DMS114 treated with DMSO at 0.1 percent for 48 hours (cell line): Measurements from ENCODE around the gene GABRA5.
"Not testable (repeated sequence)": the region's sequence is repeated elsewhere in the genome, so short reads cannot be mapped to it uniquely, and the experiment has no call there.

Source experiments
- DNase-seq: peaks from one replicate; lab custom pipeline; 2025; ENCODE audit not compliant: unreplicated experiment; lab: John Stamatoyannopoulos, UW

The GABRA5 gene

DNA sequence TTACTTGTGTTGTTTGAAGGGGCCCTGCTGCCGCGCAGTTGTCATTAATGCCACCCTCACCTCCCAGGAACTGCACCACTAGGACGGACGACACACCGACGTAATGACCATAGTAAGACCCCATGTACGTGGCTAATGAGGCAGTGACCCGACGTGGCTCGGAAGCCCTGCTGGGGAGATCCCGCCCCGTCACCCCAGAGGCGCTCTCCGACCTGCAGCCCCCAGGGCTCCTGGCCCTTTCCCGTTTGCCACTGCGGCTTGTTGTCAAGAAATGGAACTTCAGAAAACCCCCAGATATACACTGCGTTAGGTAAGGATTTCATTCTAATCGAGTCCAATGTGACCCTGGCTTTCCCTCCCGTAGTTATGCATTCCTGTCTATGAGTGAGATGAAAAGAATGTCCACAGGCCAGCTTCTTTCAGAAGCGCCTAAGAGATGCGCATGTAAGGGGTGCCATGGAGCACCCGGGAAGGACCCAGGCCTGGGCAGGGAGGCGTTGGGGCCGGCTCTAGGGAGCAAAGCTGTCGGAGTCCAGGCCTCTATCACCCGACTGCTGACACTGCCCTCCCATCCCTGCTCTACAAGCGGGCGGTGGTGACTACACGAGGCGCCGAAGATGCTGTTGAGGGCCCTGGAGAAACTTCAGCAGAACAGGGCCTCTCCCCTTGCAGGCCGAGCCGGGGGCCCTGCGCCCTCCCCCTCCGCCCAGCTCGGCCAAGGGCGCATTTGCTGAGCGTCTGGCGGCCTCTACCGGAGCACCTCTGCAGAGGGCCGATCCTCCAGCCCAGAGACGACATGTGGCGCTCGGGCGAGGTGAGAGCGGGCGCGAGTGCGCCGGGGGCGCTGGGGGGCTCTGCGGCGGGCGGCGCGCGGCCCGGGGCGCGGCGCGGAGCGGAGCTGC is at the start of gene GABRA5:
Gene GABRA5 (plus strand): TSS at position 765 of the 902 bp plus-strand sequence. CDS start 2,187 bp downstream, outside the sequence.
- DNase-seq = peak; percentile 68

DNA sequence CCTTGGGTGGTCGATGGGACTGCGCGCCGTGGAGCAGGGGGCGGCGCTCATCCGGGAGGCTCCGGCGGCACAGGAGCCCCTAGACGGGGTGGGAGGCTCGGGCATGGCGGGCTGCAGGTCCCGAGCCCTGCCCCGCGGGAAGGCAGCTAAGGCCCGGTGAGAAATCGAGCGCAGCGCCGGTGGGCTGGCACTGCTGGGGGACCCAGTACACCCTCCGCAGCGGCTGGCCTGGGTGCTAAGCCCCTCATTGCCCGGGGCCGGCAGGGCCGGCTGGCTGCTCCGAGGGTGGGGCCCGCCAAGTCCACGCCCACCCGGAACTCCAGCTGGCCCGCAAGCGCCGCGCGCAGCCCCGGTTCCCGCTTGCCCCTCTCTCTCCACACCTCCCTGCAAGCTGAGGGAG is 35.7 kb upstream of the GABRA5 start:
- DNase-seq = not testable (repeated sequence)

DNA sequence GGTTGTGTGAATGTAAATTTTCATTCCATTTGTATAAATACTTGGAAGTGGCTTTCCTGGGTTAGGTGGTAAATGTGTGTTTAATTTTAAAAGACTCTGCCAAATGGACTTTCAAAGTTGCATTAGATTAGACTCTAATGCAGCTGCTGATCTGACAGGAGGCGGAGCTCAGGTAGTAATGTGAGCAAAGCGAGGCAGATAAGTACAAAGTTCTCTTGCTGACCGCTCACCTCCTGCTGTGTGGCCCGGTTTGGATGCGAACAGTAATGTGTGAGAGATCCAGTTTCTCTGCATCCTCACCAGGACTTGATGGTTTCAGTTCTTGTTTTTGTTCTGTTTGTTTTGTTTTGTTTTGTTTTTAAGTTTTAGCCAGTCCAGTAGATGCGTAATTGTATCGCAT is 34.9 kb upstream of the GABRA5 start:
- no peak for DNase-seq

DNA sequence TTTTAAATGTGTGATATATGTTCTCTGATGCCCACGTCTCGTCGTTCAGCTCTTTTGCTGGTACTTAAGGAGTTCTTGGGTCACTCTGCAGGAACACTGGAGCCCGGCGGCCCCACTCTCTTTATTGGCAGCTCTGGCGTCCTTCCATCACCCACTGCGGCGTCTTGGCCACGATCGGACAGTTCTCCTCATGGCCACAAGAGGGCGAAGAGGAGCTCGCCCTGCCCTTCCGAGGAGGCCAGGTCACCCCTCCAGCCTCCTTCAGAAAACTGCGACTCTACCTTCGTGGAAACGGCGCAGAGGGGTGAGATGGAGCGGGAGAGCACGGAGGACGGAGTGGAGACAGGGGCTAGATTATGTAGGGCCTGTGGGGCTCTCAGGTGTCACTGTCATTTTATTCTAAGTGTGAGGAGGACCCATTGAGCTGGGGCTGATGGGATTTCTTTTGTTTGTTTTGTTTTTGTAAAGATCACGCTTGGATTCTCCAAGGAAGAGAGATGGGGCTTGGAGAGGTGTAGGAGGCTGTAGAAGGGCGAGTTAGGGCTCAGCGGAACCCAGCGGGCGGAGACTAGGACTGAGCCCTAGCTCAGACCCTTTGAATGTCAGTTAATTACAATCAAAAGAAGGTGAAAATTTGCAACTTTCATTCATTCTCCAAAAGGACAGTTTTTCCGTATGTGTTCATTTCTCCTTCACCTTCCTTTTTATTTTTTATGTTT is 28.0 kb upstream of the GABRA5 start:
- no peak for DNase-seq

DNA sequence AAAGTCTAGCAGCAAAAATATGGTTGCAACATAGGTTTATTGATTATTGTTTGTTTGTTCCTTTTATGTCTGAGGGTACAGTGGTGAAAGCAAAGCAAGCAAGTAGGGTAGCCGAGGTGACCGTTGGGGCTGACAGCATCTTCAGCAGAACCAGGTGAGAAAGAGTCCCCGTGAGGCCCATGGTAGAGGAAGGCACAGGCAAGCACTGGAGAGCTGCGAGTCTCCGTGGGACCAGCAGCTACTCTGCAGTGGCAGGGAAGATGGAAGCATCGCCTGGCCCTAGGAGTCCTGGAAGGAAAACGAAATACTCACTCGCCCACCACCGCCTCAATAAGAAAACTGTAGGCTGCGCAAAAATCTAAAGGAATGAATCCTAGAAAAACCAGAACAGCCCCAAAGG is 25.3 kb upstream of the GABRA5 start:
- DNase-seq = no peak

DNA sequence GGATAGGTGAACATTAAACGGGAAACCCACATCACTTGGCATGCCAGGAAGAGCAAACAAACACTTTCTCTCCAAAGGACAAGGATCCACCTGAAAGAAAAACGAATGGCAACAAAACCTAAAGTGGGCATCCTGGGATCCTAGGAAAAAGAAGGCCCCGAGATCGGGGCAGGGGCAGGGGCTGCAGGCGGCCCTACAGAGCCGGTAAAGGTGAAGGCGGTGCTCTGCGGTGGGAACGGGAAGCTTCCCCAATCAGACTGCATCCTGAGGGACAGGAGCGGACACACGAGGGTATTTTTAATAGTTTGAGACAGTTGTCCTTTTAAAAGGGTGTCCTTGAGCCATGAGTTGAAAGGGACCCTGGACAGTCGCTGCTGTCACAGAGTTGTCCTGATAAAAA is 24.9 kb upstream of the GABRA5 start:
- no peak for DNase-seq

DNA sequence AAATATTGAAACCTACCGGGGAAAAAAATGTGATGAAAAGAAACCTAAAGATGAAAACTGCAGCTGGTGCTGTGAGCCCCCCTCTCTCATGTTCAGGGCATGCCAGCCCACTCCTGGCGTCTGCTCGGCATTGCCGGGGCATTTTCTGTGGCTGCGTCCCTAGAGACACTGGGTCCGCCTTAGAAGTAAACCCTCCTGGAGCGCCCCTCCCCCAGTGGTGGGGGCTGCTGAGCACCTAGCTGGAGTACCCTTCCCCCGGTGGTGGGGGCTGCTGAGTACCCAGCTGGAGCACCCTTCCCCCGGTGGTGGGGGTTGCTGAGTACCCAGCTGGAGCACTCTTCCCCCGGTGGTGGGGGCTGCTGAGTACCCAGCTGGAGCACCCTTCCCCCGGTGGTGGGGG is 24.5 kb upstream of the GABRA5 start:
- DNase-seq = no peak

DNA sequence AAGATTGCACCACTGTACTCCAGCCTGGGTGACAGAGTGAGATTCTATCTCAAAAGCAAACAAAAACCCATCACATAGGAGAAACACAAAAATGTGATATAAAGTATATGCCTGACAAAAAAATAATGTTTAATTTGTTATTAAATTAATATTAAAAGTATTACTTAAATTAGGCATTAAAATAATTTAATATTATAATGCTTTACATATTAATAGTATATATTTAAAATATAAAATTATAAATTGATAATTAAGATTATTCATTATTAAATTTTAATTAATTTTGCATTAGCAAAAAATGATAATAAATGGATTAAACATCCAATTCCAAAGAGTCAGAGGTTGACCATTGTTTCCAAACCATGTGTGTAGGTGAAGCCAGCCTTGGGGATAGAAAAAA is 22.0 kb upstream of the GABRA5 start:
- DNase-seq = no peak

DNA sequence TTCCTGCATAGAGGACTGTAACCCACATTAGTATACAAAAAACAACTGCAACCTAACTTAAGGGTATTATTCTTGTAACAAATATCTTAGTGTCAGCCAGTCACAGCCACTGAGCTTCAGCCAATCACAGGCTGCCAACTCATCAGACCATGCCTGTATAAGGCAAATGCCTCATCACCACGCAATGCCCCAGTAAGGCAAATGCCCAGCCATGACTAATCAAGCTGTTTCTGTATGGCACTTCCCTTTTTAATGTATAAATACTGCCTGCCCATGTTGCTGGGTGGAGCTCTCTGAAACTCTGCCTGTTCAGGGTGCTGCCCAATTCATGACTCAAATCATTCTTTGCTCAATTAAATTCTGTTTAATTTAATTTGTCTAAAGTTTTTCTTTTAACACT is 18.4 kb upstream of the GABRA5 start:
- DNase-seq = no peak

DNA sequence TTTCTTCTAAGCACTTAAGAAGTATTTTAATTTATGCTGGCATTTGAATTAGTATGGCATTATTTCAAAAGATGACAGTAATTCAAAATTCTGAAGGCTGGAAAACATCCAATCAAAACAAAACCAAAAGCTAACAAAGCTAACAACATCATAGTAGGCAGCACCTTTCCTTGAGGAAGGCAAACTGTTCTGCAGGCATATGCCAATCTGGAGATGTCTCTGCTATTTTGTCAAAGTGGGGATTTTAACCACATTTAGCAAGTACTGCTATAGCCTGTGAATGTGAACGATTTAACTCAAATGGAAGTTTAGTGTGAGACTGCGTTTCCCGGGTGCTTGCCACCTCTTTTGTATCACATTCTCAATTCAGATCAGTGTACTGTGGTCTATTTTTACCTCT is 16.7 kb upstream of the GABRA5 start:
- DNase-seq = no peak

DNA sequence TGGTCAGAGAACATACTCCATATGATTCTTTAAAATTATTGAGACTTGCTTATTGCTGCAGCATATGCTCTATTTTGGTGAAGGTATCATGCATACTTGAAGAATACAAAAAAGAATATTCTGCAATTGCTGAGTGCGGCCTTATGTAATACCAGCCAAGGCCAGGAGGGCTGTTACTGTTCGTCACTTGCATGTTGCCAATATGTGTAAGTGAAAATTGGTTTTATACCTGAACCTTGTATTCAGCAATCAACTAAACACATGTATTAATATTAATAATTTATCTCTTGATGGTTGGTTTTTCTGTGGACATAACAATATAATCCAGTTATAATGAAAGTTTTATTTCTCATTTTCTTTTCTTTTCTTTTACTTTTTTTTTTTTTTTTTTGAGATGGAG is 13.9 kb upstream of the GABRA5 start:
- DNase-seq = no peak

DNA sequence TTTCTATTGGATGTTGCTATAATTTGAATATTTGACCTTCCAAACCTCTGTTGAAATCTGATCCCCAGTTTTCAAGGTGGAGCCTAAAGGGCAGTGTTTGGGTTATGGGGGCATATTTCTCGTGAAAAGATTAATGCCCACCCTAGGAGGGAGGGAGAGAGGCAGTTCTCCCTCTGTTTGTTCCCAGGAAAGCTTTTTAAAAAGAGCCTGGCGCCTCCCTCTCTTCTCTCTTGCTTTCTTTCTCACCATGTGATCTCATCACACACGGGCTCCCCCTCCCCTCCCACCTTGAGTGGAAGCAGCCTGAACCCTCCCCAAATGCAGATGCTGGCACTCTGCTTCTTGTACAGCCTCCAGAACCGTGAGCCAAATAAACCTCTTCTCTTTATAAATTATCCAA is 12.4 kb upstream of the GABRA5 start:
- no peak for DNase-seq

DNA sequence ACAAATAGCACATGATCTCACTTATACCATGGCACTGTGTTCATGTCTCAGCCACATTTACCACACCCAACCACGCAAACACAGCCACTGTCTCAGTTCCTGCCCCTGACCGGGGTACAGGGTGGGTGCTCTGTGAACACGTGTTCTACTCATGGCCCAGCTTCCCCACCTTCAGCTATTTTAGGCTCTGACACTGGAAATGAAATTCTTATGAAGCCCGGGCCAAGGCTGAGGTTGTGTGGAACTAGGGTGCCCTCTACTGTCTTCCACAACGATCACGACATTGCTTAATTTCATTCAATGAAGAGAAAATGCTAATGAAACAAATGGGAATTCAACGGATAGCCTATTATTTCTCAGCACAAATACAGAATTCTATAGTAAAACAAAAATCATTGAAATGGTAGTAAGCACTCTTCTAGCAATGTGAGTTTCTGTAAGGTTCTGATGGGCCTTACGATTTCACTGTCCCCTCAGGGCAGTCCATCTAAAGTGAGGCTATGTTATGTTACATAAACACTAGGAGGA is 2.1 kb upstream of the GABRA5 start:
- peak; percentile 59 for DNase-seq

DNA sequence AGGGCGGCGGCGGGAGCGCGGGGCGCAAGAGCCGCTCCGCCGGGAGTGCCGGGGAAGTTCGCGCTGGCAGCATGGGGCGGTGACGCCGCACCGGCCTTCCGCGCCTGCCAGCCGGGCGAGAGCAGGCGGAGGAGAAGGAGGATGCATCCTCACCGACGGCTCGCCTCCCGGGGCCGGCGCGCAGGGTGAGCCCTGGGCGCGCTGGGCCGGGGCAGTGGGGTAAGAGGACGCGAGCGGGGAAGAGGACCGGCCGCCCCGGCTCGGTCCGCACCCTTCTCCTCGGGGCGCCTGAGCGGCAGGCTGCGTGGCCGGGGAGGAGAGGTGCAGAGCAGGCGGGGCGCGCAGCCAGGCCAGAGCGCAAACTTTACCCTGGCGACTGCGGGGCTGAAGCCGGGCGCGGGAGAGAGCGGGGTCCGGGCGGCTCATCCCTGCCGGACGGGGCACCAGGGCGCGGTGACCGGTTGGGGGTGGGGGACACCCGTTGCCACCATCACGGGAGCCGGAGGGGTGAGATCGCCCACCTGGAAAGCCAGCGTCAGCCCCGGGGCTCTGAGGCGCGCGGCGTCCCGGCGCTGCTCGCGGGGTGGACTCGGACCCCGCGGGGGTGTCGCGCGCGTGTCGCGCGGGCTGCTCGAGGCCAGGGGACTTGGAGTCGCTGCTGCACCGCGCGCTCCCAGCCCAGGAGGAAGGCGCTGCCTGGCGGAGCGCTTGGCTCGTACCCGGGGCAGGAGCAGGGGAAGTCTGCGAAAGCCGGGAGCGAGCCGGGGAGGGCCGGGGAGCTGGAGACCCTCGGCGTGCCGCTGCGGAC is 542 bp downstream of the GABRA5 start:
- DNase-seq = no peak

DNA sequence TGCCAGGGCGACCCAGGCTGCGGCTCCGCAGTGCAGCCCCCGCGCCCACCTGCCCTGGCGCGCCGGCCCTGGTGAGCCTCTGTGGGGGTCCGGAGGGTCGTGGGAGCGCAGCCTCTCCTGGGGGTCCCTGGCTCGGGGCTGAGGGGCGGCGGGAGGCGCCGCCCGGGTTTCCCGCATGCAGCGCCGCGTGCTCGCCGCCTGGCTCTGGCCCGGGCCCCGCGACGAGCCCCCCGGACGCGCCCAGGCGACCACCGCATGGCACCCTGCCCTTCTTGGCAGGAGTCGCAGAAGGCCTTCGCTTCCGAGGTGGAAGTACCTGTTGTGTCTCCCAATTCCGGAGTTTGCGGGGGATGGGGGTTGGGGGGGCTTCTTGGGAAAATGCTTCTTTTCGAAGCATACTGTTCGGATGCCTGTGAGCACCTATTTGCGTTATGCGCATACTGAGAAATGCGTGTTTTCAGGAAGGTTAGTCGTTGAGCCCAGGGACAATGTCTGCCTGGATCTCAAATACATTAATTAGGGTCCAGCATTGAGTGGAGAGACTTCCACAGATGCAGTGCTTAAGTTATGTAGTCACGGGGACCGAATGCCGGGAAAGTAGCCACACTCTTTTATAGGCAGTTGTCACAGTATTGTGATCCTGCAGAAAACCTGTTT is 1.3 kb downstream of the GABRA5 start:
- DNase-seq = no peak

DNA sequence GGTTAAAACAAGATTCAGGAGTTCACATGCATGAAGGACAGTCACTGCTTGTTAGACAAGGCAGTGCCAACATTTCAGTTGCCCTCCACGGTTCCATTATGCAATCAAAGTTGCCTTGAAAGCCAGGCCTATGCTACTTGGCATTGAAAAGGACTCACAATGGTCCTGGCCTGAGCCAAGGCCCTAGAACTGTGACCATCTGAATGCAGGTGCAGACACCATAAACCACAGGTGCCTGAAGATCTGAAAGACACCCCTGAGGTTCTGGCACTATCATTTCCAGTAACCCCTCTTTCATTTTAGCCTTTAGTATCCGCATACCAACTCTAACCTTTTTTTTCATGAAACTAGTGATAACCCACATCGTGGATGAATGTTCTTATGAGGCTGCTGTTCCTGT is 2.8 kb downstream of the GABRA5 start:
- DNase-seq = no peak

DNA sequence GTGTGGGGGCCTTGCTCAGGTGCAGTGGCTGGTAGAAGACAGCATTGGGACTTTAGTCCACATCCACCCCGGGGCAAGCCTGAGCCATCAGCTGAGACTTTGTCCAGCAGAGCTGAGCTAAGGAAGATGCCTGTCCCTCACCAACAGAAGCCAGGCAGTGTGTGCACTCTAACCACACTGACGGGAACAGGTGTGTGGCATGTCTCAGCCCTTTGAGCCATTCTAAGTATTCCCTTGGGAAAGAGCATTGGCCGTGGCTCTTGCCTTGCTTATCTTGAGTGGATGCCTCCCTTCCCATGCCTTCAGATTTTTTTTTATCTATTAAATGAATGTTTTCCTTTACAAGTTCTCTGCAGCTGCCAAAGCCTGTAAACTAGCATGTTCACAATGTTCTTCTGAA is 3.5 kb downstream of the GABRA5 start:
- no peak for DNase-seq

DNA sequence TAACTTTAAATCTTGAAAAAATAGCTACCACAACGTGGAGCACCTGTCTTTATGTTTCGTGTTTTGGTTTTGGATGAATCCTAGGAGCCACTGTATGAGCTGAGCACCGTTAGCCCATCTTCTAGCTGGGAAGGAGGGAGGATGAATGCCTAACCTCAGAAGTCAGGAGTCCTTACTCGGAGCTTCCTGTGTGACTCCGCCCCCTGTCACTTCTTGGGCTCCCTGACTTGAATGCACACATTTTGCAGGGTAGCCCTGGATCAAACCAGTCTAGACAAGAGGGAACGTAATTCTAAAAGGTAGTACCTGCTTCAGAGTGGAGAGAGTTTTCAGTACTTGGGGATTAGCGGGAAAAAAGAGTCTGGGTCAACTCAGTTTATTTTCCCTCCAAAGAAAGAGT is 5.3 kb downstream of the GABRA5 start:
- DNase-seq = no peak

DNA sequence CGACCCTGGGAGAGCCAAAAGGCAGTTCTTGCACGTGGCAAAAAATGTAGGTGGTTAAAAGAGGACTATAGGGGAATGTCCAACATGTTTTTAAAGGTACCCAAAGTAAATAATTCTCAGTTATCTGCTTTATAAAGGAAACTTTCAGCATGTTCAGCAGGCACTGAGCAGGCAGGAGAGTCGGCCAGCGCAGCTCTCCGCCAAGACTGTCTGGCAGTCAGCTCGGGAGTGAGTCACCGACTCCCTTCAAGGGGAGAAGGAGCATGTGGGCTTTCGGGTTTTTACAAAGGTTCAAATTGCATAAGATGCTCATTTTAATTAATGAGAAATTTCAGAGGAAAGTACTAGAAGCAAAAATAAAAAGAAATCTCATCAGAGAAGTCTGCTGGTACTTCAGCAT is 7.0 kb downstream of the GABRA5 start:
- DNase-seq = no peak

DNA sequence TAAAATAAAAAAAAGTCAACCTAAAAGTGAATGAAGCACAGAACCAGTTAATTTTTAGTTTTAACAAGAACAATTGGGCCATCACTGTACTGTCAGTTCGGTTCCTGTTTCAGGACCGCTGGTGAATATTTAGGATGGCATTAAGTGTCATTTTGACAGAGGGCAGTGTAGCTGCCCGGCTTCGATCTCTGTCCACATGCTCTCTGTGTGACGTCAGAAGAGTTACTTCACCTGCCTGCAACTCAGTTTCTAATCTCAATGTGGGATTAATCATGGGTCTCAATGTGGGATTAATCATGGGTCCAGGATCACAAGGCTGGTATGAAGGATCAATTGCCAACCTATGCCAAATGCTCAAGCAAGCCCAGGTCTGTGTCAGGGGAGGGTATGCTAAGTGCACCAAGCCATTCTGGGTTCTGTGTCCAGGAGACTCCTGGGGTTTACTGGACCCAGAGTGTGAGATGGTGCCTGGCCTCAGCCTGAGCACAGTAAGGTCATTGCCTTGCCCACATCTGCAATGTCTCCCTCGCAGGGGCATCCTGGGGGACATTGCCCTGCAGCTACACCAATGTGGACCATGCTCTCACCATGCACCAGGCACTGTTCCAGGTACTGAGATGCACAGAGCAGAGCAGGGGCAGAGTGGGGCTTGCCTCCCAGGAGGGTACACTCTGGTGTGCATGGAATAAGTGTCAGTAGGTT is 8.1 kb downstream of the GABRA5 start:
- no peak for DNase-seq
